Effector CD4-positive, alpha-beta T cell (primary cell): ENCODE measurements around the gene TMEM214.
A peak's percentile ranks its signal among the peaks of the same experiment; 100 is the strongest.
"Not testable (repeated sequence)": the region's sequence is repeated elsewhere in the genome, so short reads cannot be mapped to it uniquely, and the experiment has no call there.

Experiments used
- DNase-seq: peaks from one replicate; pipeline ENCODE4 v3.0.0-alpha.2; 2020

TMEM214 gene

GRCh38 chr2:27071277-27071989, 38.7 kb downstream of the TMEM214 start, which contains the start of gene OST4:
OST4 (minus strand) TSS chr2:27071654.
- DNase-seq: peak; percentile 86

DNA sequence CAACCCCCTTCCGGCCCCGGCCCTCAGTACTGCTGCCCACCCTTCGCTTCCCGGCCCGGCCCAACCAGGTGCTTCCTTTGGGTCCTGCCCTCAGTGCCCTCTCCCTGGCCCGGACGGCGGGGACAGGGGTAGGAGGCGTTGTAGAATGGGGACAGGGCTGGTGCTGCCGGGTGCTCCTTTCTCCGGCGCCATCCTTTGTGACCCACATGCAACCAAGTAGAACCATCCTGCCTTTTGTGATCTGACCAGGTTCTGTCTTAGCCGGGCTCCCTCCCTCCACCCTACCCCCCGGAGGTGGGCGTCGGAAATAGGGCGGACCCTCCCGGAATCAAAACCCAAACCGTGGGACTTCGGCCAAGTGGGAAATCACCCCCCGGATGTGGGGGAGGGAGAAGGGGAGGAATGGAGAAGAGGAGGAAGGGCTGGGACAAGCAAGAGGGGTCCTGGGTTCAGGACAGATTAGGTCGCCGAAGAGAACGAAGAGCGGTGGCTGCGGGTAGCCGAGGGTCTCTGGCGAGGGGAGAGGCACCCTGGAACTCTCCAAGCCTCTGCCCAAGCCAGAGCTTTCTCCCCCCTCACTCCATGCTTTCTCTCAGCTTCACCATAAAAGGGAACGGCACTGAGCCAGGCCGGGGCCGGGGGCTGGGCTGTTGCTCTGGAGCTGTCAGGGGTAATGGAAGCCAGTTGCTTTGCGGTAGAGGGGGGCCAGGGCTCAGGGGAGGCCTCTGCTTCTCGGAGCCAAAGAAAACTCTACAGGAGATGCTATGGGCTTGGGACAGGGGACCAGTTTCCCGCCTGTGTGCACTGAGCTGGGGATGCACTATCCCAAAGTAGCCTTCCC, 39.4 kb downstream of the TMEM214 start:
- no peak for DNase-seq

- no peak for DNase-seq
These were observed 40.2 kb downstream of the TMEM214 start for GRCh38 chr2:27072920-27073319.

DNA sequence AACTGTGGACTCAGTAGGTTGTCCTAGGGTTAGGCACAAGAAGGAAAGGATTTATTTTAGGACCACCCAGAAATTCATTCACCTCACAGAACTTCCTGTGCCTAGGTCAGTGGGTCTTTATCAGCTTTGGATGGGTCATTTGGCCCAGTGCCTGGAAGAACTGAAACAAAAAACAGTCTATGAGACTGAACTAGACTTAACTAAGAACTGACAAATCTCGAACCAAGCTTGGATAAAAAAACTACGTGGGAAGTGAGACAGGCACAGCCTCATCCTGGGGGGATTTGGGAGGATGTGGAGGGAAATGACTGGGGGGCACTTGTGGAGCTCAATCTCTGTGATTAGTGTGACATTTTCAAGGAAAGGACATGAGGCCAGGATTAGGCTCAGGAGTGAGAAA, 41.0 kb downstream of the TMEM214 start:
- no peak for DNase-seq

GRCh38 chr2:27074738-27075565, 42.2 kb downstream of the TMEM214 start:
- DNase-seq: peak; percentile 44

DNA sequence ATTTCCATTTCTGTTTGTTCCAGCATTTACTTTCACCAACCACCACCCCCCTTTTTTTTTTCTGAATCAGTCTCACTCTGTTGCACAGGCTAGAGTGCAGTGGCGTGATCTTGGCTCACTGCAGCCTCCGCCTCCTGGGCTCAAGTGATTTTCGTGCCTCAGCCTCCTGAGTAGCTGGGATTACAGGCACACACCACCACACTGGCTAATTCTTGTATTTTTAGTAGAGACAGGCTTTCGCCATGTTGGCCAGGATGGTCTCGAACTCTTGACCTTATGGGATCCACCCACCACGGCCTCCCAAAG, 42.8 kb downstream of the TMEM214 start:
- DNase-seq: not testable (repeated sequence)

DNA sequence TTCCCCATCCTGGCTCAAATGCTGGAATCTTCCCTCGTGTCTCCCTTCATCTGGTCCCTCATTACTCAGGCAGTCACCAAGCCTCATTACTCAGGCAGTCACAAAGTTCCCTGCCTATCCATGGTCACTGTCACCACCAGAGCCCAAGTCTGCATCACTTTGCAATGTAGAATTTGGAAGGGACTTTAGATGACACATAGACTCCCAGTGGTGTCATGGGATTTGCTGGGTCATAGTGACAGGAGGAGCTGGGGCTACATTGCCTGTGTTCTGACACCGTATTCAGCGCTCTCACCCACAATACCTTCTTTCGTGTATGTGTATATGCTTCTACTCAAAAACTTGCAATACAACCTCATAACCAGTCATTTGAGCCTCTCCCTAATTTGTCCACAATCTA, 43.6 kb downstream of the TMEM214 start:
- no peak for DNase-seq

DNA sequence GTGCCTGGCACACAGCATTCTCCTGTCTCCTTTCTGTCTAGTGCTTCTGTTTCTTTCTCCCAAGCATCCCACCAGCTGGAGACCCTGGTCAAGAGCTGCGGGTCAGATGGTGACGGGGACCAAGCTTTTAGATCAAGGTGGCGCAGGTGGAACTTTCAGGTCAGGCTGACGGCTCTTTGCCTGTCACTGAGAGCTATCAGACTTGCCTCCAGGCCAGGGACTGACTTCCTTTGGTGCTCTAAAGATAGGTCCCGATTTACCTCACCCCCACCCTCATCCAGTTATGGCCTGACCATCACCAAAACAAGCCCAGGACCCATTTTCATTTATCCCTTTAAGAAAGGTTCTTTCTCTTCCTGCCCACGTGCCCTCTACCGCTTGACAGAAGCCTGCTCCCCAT, 44.5 kb downstream of the TMEM214 start:
- no peak for DNase-seq

GRCh38 chr2:27078267-27079194, 45.8 kb downstream of the TMEM214 start, which contains the start of gene EMILIN1:
EMILIN1 (plus strand) TSS chr2:27078615; CDS start chr2:27079066, 451 bp downstream.
- no peak for DNase-seq

- no peak for DNase-seq
These were observed 46.7 kb downstream of the TMEM214 start for GRCh38 chr2:27079233-27080139.

- no peak for DNase-seq
These were observed 47.3 kb downstream of the TMEM214 start for GRCh38 chr2:27080140-27080469.

- no peak for DNase-seq
These were observed 47.8 kb downstream of the TMEM214 start for GRCh38 chr2:27080603-27080936.

DNA sequence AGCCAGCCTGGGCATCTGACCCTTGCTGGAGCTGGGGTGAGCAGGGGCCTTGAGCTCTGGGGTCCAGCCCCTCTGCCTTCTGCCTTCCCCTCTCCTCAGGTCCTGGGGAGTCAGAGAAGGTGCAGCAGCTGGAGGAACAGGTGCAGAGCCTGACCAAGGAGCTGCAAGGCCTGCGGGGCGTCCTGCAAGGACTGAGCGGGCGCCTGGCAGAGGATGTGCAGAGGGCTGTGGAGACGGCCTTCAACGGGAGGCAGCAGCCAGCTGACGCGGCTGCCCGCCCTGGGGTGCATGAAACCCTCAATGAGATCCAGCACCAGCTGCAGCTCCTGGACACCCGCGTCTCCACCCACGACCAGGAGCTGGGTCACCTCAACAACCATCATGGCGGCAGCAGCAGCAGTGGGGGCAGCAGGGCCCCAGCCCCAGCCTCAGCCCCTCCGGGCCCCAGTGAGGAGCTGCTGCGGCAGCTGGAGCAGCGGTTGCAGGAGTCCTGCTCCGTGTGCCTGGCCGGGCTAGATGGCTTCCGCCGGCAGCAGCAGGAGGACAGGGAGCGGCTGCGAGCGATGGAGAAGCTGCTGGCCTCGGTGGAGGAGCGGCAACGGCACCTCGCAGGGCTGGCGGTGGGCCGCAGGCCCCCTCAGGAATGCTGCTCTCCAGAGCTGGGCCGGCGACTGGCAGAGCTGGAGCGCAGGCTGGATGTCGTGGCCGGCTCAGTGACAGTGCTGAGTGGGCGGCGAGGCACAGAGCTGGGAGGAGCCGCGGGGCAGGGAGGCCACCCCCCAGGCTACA, 49.4 kb downstream of the TMEM214 start:
- no peak for DNase-seq

DNA sequence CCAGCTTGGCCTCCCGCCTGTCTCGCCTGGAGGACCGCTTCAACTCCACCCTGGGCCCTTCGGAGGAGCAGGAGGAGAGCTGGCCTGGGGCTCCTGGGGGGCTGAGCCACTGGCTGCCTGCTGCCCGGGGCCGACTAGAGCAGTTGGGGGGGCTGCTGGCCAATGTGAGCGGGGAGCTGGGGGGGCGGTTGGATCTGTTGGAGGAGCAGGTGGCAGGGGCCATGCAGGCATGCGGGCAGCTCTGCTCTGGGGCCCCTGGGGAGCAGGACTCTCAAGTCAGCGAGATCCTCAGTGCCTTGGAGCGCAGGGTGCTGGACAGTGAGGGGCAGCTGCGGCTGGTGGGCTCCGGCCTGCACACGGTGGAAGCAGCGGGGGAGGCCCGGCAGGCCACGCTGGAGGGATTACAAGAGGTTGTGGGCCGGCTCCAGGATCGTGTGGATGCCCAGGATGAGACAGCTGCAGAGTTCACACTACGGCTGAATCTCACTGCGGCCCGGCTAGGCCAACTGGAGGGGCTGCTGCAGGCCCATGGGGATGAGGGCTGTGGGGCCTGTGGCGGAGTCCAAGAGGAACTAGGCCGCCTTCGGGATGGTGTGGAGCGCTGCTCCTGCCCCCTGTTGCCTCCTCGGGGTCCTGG, 50.1 kb downstream of the TMEM214 start:
- no peak for DNase-seq

DNA sequence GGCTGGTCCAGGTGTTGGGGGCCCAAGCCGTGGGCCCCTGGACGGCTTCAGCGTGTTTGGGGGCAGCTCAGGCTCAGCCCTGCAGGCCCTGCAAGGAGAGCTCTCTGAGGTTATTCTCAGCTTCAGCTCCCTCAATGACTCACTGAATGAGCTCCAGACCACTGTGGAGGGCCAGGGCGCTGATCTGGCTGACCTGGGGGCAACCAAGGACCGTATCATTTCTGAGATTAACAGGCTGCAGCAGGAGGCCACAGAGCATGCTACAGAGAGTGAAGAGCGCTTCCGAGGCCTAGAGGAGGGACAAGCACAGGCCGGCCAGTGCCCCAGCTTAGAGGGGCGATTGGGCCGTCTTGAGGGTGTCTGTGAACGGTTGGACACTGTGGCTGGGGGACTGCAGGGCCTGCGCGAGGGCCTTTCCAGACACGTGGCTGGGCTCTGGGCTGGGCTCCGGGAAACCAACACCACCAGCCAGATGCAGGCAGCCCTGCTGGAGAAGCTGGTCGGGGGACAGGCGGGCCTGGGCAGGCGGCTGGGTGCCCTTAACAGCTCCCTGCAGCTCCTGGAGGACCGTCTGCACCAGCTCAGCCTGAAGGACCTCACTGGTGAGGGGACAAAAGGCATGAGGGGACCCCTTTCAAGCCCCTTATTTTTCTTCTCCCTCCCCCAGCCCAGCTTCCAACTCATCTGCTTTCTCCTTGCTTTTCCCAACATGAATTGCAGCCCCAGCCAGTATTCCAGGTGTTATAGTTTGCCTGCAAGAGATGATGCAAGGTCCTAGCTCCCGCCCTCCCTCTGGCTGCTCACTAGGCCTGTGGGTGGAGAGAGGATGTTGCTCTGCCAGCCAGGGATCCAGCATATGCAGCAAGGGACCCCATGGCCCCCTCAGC, 50.9 kb downstream of the TMEM214 start:
- no peak for DNase-seq

DNA sequence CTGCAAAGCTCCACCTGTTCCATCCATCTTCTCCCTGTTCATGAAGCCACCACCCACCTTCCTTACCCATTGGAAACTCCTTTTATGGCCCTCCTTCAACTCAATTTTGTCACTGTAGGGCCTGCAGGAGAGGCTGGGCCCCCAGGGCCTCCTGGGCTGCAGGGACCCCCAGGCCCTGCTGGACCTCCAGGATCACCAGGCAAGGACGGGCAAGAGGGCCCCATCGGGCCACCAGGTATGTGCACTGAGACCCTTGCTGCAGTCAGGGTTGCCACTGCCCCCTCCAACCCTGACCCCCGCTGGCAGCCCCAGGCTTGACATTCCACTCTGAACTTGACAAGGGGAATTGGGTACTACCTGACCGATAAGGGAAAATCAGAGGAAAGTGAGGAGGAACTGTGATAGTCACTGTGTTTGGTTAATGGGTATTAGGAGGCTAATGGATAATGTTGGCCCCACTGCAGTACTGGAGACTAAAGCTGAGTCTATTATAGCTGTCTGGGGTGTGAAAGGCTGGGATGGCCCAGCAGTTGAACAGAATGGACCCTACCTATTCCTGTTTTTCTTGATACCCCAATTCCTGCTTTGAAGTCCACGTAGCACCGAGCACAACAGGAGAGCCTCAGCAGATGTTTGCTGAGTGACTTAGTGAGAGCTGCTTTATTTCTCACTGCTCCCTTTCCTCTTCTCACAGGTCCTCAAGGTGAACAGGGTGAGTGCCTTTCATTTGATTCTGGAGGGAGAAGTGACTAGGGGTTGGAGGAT, 51.7 kb downstream of the TMEM214 start:
- no peak for DNase-seq

- no peak for DNase-seq
These were observed 52.4 kb downstream of the TMEM214 start for GRCh38 chr2:27085062-27085672.

GRCh38 chr2:27085673-27086089, 52.9 kb downstream of the TMEM214 start:
- DNase-seq: no peak
